Ascending aorta (tissue), 2 donors: ENCODE measurements around the gene GRIN3A. TPM values are rescaled to one million over a fixed set of nuclear protein-coding genes. Genes with fewer than 3 reads are reported as not detected.

ENCODE experiments used
- DNase-seq, 2 donors: peaks; one replicate each; pipeline ENCODE4 v3.0.0-alpha.2; 2019; ENCODE audit warnings: low spot score in 2 of 2
- H3K27ac ChIP-seq, 2 donors: fragments of 200-600 bp; sonication (generic); one replicate each; pipeline ENCODE4 v1.5.1; 2016 to 2017; ENCODE audit warnings: mild to moderate bottlenecking in 1 of 2
- H3K27me3 ChIP-seq: fragments of 200-600 bp; sonication (generic); one replicate; pipeline ENCODE4 v1.5.1; 2017
- H3K36me3 ChIP-seq, 2 donors: fragments of 200-600 bp; sonication (generic); one replicate each; pipeline ENCODE4 v1.5.1; 2016
- H3K4me1 ChIP-seq, 2 donors: fragments of 200-600 bp; sonication (generic); one replicate each; pipeline ENCODE4 v1.5.1; 2016 to 2017; ENCODE audit warnings: mild to moderate bottlenecking in 1 of 2
- H3K4me3 ChIP-seq, 2 donors: fragments of 200-600 bp; sonication (generic); one replicate each; pipeline ENCODE4 v1.5.1; 2016 to 2017; ENCODE audit warnings: mild to moderate bottlenecking in 1 of 2
- H3K9me3 ChIP-seq, 2 donors: fragments of 200-600 bp; sonication (generic); one replicate each; pipeline ENCODE4 v1.5.1; 2016
- intact Hi-C: fragments of 100-400 bp; cut with DNase I; formaldehyde crosslinking; loops from one replicate; pipeline ENCODE4 v1.15.1; 2023
- total RNA-seq: library from RNA; depleted of rRNA; stranded (reverse); fragments of >200 nt; gene quantifications from one replicate; pipeline ENCODE4 v1.1.0, GENCODE V29; 2016
- TF ChIP-seq, protein P1 (sequence below), 3 experiments: fragments of 200-600 bp in 2 of 3; fragments of 450-650 bp in 1 of 3; sonication (generic) in 2 of 3; IDR thresholded peaks; one replicate each; pipeline ENCODE4 v1.5.1; 2016 to 2019; ENCODE audit warnings: antibody characterized with exemption in 3 of 3, mild to moderate bottlenecking in 1 of 3, moderate library complexity in 1 of 3

The GRIN3A gene
- total RNA-seq, 1 donor from 2014 or later, result not detected

DNA sequence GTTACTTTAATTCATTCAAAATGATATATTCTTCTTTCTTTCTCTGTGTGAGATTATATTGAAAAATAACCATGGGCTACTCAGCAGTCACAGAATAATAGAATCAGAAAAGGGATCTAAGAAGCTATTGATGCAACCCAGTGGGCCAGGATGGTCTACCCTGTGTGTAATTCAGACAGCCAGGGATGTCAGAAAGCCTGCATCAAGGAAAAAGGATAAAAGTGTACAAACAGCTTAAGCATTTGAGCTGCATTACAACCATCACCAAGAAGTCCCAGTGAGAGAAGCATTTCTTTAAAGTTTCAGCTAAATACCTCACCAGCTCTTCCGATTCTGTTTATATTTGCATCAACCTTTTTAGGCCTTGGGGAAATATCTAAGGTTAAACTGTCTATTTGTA lies 105.8 kb downstream of the GRIN3A start:
- no peaks in the 10 kb centered on the region for H3K4me1 ChIP-seq
- H3K36me3 ChIP-seq, result no peaks in the 10 kb centered on the region
- H3K4me3 ChIP-seq, result no peak overlapping the region
- TF ChIP-seq, protein P1, sequence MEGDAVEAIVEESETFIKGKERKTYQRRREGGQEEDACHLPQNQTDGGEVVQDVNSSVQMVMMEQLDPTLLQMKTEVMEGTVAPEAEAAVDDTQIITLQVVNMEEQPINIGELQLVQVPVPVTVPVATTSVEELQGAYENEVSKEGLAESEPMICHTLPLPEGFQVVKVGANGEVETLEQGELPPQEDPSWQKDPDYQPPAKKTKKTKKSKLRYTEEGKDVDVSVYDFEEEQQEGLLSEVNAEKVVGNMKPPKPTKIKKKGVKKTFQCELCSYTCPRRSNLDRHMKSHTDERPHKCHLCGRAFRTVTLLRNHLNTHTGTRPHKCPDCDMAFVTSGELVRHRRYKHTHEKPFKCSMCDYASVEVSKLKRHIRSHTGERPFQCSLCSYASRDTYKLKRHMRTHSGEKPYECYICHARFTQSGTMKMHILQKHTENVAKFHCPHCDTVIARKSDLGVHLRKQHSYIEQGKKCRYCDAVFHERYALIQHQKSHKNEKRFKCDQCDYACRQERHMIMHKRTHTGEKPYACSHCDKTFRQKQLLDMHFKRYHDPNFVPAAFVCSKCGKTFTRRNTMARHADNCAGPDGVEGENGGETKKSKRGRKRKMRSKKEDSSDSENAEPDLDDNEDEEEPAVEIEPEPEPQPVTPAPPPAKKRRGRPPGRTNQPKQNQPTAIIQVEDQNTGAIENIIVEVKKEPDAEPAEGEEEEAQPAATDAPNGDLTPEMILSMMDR (IDR thresholded peaks at IDR 0.05), result no peak
- intact Hi-C loops, result no loop called here
- DNase-seq, result no peak
- no peaks in the 10 kb centered on the region for H3K27me3 ChIP-seq
- H3K9me3 ChIP-seq, result no peaks in the 10 kb centered on the region
- no peak overlapping the region for H3K27ac ChIP-seq

DNA sequence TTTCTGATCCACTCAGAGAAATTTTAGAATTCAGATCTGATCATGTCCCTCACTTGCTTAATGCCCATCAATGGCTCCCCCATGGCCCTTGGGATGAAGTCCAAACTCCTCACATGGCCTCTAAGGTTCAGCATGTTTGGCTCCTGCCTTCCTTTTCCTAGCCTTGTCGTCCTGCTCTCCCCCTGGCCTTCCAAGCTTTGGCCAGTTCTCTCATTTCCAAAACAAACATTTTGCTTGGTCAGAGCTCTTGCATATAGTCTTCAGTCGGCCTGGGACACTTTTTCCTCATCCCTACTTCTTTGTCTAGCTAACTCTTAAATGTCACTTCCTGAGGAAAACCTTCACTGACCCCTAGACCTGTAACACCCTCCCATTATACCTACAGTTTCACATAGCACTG lies 106.6 kb downstream of the GRIN3A start:
- no peaks in the 10 kb centered on the region for H3K27me3 ChIP-seq
- H3K9me3 ChIP-seq, result no peaks in the 10 kb centered on the region
- TF ChIP-seq, protein P1 (IDR thresholded peaks at IDR 0.05), result no peak
- no peak overlapping the region for H3K27ac ChIP-seq
- intact Hi-C loops, result no loop called here
- DNase-seq, result no peak
- no peaks in the 10 kb centered on the region for H3K4me1 ChIP-seq
- no peaks in the 10 kb centered on the region for H3K36me3 ChIP-seq
- H3K4me3 ChIP-seq, result no peak overlapping the region

DNA sequence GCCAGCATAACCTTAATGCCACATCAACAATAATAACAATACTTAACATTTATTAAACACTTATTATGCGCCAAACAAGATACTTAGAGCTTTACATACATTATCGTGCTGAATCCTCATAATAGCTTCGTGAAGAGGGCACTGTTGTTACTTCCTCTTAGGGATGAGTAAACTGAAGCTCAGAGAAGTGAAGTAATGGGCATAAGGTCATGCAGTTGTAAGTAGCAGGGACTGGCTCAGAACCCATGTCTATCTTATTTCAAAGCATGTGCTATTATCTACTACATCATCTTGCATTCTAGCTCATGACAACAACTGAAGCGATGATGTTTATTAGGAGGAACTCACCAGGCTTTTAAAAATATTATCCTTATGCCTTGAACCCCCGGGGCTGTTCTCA lies 108.8 kb downstream of the GRIN3A start:
- Histone ChIP-seq H3K36me3 (no peaks in the 10 kb centered on the region), H3K4me3 (no peak overlapping the region), H3K9me3 (no peaks in the 10 kb centered on the region), H3K27me3 (no peaks in the 10 kb centered on the region), H3K27ac (no peak overlapping the region), H3K4me1 (no peaks in the 10 kb centered on the region)
- no peak for DNase-seq
- intact Hi-C loops, result no loop called here
- TF ChIP-seq, protein P1 (IDR thresholded peaks at IDR 0.05), result no peak

DNA sequence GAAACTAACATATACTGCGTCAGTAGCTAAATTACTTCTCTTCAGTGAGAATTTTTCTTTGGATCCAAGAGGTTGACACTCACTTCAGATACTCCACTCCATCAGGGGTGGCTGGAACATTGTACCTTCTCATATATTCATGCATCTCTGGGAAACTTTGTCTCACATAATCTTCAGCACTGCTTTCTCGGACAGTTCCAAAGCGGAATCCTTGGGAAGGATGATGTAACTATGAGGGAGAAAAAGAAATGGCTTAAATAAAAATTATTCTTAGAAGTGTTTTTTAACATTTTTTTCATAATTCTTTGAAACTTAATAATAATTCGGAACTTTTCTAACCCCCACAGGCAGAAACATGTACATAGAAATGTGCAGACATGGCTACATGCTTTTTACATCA lies 110.3 kb downstream of the GRIN3A start:
- DNase-seq, result no peak
- intact Hi-C loops, result no loop called here

DNA sequence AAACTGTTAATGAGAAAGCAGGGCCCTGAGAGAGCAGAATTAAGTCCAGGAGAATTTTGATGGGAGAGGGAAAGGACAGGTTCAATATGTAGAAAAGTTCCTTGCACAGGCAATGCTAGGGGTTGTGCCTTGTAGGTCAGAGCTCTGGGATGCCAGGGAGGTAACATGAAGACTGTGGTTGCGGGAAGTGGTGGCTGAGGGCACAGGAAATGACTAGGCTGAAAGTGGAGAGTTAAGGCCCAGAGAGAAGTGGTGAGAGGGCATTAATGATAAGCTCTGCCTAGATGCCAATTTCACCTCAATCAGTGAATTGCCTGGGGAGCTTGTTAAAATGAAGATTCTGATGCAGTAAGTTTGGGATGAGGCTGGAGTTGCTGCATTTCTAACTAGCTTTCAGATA lies 112.2 kb downstream of the GRIN3A start:
- H3K27ac ChIP-seq, result no peak overlapping the region
- TF ChIP-seq, protein P1 (IDR thresholded peaks at IDR 0.05), result no peak
- H3K4me1 ChIP-seq, result no peaks in the 10 kb centered on the region
- no peaks in the 10 kb centered on the region for H3K9me3 ChIP-seq
- H3K27me3 ChIP-seq, result no peaks in the 10 kb centered on the region
- intact Hi-C loops, result no loop called here
- H3K4me3 ChIP-seq, result no peak overlapping the region
- no peaks in the 10 kb centered on the region for H3K36me3 ChIP-seq
- DNase-seq, result no peak

More for the DNA sequence above, 110.3 kb downstream of the GRIN3A start:
- Histone ChIP-seq H3K4me1 (no peaks in the 10 kb centered on the region), H3K27me3 (no peaks in the 10 kb centered on the region), H3K27ac (no peak overlapping the region), H3K4me3 (no peak overlapping the region), H3K9me3 (no peaks in the 10 kb centered on the region), H3K36me3 (no peaks in the 10 kb centered on the region)
- TF ChIP-seq, protein P1 (IDR thresholded peaks at IDR 0.05), result no peak

DNA sequence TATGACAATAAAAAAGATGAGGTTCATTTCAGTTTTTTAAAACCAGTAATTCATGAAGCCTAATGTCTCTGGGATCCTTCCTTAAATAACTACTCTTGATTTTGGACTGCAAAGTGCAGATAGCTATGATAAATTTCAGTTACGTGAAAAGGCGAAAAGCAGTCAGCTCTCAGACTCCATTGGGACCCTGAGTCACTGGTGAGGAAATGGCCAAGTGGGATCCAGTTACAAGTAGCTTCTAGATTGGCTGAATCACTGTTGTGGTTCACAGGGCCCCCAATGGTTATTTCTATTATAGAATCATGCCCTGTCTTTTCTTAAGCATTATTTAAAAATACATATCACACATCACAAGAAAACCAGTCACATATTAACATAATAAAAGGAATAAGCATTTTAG lies 112.6 kb downstream of the GRIN3A start:
- no peaks in the 10 kb centered on the region for H3K27me3 ChIP-seq
- intact Hi-C loops, result no loop called here
- TF ChIP-seq, protein P1 (IDR thresholded peaks at IDR 0.05), result no peak
- no peak overlapping the region for H3K4me3 ChIP-seq
- no peaks in the 10 kb centered on the region for H3K4me1 ChIP-seq
- no peaks in the 10 kb centered on the region for H3K9me3 ChIP-seq
- no peak overlapping the region for H3K27ac ChIP-seq
- H3K36me3 ChIP-seq, result no peaks in the 10 kb centered on the region
- no peak for DNase-seq
